HG02938 (cell line): Measurements from ENCODE around the gene MRGPRD.

Experiments used
- ATAC-seq: cut with Tn5 transposase; IDR thresholded peaks from one replicate; pipeline ENCODE4 v1.9.1; 2021; ENCODE audit warnings: mild to moderate bottlenecking, moderate library complexity; ENCODE audit not compliant: unreplicated experiment

MRGPRD gene

GRCh38 chr11:68933605-68934320 is 47.0 kb downstream of the MRGPRD start:
- ATAC-seq: no peak

GRCh38 chr11:68932933-68933577 is 47.7 kb downstream of the MRGPRD start:
- no peak for ATAC-seq

- no peak for ATAC-seq
Observed at GRCh38 chr11:68932358-68932757, 48.4 kb downstream of the MRGPRD start.

GRCh38 chr11:68931911-68932310 is 48.9 kb downstream of the MRGPRD start:
- ATAC-seq: no peak

GRCh38 chr11:68930991-68931855 is 49.6 kb downstream of the MRGPRD start:
- no peak for ATAC-seq
